ENCODE results near the gene HIVEP3.
"Not testable (repeated sequence)": the region's sequence is repeated elsewhere in the genome, so short reads cannot be mapped to it uniquely, and the experiment has no call there.

HIVEP3 gene

DNA sequence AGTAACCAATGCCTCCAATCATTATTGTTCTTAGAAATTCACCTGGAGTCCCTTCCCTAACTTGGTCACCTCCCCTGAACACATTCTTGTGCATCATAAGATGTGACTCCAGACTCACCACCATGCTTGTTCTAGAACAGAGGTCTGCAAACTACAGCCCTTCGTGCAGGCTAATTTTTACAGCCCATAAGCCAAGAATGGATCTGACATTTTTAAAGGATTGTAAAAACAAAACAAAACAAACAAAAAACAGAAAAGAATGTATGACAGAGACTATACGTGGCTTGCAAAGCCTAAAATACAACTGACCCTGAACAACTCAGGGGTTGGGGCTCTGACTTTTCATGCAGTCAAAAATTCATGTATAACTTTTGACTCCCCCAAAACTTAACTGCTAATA, 6.2 kb upstream of the HIVEP3 start:
- in situ Hi-C loops (cut with MboI; ENCODE audit: low sequenced_read_pairs): no loop called here

DNA sequence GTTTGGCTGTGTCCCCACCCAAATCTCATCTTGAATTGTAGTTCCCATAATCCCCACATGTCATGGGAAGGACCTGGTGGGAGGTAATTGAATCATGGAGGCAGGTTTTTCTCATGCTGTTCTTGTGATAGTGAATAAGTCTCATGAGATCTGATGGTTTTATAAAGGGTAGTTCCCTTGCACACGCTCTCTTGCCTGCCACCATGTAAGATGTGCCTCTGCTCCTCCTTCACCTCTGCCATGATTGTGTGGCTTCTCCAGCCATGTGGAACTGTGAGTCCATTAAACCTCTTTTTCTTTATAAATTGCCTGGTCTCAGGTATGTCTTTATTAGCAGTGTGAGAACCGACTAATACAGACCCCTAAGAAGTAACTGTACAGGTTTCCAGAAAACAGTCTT, 2.5 kb upstream of the HIVEP3 start:
- in situ Hi-C loops (cut with MboI; ENCODE audit: low sequenced_read_pairs): not testable (repeated sequence)

DNA sequence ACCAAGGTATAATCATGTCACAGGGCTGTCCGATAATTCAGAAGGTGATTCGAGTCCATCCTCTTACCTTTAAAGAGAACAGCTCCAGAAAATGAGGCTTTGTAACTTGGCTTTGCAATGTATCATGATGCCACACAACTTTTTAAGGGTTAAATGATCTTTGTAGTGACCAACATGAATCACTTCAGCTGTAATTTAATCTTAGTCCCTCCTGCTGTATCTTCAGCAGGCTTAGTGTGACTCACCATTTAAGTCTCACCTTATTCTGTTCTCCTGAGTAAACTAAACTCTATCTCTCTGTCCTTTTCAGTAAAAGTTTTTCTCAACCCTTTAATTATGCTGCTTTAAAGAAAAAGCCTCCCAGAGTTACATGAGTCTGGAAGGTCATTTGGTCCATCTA, 1.9 kb upstream of the HIVEP3 start:
- in situ Hi-C loops (cut with MboI; ENCODE audit: low sequenced_read_pairs): no loop called here

DNA sequence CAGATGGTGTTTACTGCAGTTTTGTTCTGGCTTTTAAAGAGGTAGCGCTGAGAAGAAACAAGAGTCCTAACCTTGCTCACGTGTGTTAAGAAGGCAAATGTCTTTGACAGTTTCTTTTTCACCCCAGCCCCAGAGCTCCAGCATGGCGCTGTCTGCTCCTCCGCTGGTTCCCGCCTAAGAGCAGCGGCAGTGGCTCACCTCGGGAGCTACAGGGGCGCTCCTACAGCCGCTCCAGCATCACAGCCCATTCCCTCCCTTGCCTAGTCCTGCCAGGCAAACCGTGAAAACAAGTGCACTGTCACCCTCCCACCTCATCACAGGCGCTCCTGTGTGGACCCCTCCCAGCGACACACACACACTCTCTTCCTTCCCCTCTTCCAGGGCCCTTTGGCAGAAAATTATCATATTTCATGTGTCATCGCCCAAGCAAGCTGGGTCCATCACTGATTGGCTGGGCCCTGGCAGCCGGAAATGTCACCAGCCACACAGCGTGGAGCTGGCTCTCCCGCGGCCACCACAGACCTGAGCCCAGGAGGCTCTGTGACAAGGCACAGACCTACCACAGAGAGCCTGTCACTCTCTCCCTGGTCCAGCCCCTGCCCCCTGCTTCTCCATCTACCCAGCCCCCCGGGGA, 1.2 kb upstream of the HIVEP3 start:
- in situ Hi-C loops (cut with MboI; ENCODE audit: low sequenced_read_pairs): no loop called here

DNA sequence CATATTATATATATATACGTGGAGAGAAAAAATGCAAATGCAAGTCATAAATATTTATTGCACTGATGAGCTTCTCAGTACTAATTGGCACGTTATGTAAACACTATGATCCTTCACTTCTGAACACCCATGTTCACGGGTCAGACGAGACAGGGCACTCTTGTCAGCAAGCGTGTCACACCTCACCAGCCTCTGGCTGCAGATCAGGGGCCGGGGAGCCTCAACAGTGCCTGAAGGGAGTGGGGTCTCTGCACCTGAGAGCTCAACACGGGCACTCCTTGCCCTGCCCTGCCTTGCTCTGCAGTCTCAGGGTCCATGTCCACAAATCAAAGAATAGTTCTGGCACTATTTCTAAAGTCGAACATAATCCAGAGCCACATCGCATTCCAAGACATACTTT, 409 bp upstream of the HIVEP3 start:
- in situ Hi-C loops (cut with MboI; ENCODE audit: low sequenced_read_pairs): no loop called here

DNA sequence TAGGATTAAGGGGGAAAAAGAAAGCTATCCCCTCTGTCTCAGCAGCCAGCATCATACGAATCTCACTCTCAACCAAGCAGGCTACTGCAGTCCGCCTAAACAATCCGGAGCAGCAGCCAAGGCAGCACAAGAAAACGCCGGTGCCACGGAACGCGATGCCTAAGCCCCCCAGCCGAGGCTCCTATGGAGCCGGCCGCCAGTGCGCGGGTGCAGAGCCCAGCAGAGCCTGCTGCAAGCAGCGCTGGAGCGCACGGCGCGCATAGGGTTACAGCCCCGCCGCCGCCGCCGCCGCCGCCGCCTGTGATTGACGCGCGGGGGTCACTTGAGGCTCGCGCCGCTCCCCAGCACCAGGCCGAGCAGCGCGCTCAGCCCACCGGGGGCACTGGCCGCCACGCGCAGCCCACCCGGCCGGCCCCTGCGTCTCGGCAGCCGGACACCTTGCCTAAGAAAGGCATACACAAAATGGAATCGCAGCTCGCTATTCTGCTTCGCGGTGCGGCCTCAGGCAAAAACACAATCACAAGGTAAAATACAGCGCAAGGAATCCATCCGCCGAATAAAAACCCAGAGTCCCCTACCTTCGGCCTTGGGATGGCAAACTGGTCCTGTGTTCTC, 780 bp downstream of the HIVEP3 start:
- in situ Hi-C loops (cut with MboI; ENCODE audit: low sequenced_read_pairs): no loop called here

DNA sequence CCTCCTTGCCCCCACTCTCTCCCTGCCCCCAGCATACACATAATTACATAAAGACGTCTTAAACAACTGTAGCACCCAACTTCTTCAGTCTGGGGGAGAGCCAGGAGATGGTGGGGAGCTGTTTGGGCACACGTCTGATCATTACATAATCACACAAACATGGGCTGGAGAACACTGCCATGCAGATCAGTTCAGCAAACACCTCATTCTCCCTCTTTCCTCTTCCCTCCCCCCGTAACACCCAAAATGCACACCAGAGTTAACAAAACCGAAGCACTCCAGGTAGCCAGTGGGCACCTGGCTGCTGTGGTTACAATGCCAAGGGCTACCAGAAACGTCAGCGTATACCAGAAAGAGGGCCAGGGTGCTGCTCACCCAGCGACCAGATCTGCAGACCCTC, 1.6 kb downstream of the HIVEP3 start:
- in situ Hi-C loops (cut with MboI; ENCODE audit: low sequenced_read_pairs): no loop called here

DNA sequence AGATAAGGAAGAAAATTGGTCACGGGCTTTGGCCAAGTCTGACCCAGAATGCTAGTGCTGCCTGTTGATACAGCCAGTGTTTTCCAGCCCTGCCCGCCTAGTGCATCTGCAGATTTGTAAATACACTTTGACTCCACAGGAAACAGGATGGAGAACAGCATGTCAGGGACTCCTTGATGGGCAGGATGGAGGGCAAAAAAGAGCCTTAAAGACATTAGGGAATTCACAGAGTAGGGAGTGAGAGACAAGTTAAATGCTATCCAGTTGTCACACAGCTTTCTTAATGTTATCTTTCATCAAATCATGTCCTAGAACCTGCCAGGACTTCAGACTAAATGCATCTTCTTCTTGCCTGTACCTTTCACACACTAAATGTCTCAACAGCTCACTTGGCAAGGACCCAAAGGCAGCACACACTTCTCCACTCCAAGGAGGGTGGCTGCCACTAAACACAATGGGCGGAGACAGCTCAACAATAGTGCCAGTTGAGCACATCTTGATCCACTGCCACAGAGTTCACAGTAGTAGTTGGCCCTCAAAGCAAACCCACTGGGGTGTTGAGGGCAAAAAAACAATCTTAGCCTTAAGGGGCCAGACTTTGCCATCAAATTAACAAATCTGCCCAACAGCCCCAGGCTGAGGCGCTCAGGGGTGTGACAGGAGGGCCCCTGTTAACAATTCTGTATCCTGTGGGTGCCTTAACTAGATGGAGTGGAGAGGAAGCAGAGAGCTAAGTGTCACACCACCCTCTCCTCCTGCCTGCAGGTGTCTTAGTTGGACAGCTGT, 2.7 kb downstream of the HIVEP3 start:
- in situ Hi-C loops (cut with MboI; ENCODE audit: low sequenced_read_pairs): no loop called here

DNA sequence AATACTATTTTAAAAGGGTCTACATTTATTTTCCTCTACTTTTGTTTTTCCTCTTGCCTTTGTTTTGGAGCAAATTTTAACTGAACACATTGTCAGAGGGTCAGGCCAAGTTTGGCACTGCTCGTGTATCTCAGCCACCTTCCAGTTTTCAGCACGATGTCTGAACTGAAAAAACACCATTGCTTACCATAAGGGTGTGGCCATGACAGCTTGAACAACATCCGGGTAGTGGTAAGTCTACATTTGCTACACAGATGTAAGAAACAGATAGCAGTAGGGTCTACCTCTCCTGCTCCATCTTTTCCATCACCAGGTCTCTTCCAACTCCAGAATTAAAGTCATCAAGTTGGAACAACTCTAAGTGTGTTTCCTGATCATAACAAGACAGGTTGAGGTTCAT, 4.2 kb downstream of the HIVEP3 start:
- in situ Hi-C loops (cut with MboI; ENCODE audit: low sequenced_read_pairs): no loop called here

DNA sequence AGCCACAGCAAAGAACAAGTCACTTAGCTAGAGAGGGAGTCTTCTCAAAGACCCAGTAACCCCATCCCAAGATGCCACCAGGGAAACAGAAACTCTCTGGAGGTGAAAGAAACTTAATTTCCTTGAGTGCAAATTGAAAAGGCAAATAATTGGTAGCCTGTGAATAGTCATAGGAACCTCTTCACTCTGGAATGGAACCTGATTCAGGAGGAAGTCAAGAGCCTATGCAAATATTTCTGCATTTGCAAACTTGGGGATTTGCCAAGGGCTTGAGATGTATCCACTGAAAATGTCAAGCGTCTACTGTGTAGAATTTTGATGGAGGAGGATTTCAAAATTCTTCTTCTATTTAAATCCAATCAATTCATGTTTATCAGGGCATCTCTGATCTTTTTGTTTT, 5.7 kb downstream of the HIVEP3 start:
- in situ Hi-C loops (cut with MboI; ENCODE audit: low sequenced_read_pairs): no loop called here

DNA sequence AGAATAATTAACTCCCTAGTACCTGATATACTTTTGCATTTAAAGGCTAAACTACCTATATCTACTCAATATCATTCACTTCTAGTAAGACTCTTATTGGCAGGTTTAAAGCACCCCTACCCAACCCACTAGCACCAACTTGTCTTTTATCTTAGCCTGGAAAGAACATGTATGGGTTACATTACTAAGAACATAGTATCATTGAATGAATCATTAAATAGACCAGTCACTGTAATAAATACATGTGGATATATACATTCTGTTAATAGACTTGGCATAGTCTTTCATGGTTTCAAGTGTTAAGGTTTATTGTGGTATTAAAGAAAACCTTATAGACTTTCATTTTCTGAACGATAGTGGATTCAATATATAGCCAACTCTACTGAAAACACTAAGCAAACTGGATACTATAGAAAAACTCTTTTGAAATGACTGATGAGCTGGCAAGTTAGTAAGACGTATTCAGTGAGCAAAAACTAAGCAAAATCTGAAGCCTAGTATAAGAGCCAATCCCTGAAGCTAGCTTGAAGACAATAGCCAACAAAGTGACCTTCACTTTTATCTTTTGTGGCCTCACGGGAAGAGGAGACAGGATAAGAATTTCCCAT, 10.3 kb downstream of the HIVEP3 start:
- in situ Hi-C loops (cut with MboI; ENCODE audit: low sequenced_read_pairs): no loop called here

DNA sequence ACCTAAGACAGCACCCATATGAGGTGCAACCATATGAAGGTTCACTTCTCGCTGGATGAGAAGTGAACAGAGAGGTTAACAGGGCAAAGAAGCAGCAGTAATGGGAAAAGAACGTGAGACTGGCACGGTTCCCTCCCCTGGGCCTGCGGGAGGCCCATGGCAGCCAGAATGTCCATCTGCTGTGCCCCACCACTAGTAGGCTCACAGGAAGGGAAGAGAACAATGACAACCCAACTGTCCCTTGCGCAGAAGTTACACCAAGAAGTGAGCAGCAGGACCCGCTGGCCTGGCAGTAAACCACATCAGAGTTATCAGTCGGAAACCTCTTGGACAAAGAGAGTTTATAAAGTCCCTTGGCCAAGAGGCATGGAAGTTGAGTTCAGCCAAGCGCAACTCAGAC, 11.3 kb downstream of the HIVEP3 start:
- in situ Hi-C loops (cut with MboI; ENCODE audit: low sequenced_read_pairs): no loop called here

DNA sequence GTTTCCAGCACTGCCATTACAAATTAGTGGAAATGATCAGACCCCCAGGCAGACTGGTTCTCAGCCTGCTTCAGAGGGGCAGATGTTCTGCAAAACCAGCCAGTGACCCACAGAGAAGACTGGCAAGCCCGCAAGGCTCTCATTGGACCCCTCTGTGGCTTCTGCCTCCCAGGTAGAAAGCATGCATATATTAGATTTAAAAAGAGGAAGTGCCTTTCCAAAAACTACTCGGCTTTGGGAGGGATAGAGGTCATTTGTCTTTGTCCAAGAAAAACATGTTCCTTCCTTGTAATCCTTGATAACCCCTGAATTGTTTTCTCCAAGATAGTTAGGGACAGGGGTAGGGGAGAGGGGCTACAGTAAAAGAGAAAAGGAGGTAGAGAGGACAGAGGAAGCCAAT, 11.8 kb downstream of the HIVEP3 start:
- in situ Hi-C loops (cut with MboI; ENCODE audit: low sequenced_read_pairs): no loop called here

DNA sequence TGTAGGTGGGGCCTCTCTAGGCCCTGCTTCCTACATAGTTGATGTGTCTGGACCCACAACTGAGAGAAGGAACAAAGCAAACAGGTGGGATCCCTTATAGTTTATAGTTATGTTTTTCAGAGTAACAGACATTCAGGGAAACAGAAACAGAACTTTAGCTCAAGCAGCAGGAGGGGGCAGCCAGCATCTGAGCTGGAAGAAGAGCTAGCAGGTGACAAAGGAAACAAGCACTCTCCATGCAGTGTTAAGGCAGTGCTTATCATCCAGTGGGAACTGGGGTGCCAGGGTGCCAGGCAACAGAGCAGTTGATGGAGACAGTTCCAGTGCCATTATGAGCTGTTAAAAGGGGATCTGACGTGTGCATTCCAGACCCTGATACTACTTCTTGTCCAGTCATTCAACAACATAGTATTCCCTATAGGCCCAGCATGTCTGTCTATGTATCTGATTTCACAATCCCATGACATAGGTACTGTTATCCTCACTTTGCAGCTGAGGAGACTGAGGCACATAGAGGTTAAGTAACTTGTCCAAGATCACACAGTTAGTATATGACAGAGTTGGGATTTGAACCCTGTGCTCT, 13.5 kb downstream of the HIVEP3 start:
- in situ Hi-C loops (cut with MboI; ENCODE audit: low sequenced_read_pairs): no loop called here

DNA sequence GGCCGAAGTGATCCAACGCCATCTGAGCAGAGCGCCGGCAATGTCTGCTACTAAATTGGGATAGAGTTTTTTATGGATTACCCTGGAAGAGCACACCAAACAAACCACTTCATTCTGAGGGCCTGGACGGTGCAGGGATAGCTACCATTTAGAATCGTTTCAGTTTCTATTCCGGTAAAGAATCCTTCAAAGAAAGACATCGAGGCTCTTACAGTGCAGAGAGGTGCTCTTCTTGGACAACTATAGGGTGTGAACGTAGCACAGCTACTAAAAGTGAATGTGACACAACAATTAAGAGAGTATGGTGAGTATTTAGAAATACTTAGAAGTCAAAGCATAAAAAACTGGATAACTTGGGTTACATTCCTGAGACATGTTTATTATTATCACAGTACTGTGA, 16.1 kb downstream of the HIVEP3 start:
- in situ Hi-C loops (cut with MboI; ENCODE audit: low sequenced_read_pairs): no loop called here

DNA sequence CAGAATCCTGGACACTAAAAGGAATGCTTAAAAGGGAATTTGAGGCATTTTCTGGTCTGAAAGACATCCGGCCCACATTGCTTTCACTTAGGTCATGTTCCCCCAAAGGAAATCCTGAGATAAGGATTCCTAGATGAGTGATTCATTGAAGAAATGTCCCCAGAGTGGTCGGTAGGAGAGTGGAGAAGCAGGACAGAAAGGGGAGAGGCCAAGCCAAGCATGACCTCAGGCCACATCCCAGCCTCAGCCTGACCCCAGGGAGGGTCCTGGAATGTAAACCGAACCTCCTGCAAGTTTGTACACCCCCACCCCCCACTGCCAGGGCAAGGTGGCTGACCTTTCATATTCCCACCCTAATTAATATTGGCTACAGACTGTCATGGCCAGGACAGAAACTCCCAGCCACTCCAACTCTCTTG, 16.6 kb downstream of the HIVEP3 start:
- in situ Hi-C loops (cut with MboI; ENCODE audit: low sequenced_read_pairs): no loop called here

DNA sequence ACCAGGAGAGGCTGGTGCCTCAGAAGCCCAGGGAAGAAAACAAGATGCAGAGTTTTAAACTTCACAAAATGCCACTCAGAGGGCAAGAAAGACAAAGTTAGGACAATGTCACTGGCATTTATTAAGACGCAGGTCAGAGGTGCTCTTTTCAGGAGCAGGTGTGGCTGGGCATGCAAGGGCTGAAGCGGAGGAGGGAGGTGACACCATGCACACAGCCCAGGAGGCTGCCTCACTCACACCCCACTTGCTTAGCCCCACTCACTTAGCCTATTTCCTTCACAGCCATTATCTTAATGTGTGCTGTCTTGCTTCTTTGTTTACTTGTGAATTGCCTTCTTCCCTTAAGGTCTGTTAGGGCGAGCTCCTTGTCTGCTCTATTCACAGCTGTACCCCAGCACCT, 17.2 kb downstream of the HIVEP3 start:
- in situ Hi-C loops (cut with MboI; ENCODE audit: low sequenced_read_pairs): no loop called here

DNA sequence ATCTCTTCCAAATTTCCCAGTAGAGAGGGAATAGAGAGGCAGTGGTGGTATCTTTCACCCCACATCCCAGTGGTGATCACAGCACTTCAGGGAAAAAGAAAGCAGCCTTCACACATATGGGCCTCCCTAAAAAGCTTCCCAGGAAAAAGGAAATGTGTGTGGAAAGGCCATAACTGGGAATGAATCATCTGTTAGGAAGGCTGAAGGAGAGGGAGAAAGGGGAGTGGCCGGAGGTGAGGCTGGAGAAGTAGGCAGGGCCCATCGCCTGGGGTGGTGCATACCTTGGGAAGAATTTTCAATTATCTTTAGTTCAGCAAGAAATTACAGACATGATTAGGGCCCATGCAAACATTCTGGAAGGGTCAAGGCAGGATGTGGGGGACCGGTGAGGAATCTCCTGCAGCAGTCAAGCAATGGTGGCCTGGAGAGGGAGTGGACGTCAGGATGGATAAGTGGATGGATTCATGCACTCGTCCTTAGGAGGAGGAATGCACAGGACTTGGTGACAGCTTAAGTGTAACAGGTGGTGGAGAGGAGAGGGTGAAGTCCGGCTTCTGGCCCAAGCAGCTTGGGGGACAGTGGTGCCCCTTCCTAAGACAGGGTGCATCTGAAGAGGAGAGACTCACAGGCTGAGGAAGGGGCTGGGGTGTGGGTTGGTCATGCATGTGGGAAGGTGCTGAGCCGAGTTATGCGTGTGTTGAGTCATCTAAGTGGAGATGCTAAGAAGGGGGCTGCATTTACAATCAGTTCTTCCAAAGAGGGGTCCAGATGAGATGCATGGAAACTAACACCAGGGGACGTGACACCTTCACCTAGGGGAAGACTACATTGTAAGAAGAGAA, 17.9 kb downstream of the HIVEP3 start:
- in situ Hi-C loops (cut with MboI; ENCODE audit: low sequenced_read_pairs): no loop called here

DNA sequence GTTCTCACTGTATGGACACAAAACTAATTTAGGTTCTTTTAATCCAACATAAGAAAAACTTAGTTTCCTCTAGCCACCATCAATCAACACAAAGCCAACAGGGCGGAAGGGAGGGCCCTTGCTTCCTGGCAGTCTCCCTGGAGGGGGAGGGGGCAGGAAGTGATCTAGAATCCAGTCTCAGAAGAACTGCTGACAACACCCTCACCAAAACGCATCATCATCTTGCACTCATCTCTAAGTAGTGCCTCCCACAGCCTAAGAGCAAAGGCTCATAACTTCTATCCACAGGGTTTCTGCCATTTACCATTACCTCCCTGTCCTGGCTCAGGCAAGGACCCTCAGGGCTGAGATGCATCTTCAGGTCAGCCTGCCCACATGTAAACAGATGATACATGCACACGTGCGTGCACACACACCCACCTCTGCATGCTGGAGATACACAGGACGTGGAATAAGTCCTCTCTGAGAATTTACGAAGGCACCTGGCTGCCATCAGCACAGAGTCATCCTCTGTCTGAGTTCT, 20.5 kb downstream of the HIVEP3 start:
- in situ Hi-C loops (cut with MboI; ENCODE audit: low sequenced_read_pairs): no loop called here

DNA sequence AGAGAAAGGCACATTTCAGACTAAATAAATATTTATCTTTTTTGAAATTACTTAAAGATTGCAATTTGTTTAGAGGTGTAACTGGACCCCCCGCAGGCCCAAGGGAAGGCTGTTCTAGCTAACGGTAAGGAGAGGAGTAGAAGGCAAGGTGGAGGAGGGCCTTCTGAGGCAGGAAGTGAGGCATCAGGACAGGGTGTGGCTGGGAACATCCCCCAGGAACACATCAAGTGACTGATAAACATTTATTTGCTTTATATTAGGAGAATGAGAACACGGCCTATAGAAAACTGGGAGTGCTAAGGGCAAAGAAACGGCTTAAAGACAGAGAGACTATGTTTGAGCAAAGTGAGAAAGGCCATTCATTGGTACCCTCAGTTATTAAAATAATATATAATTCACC, 23.2 kb downstream of the HIVEP3 start:
- in situ Hi-C loops (cut with MboI; ENCODE audit: low sequenced_read_pairs): no loop called here

Data from HL-60/S4 treated with phorbol 12-myristate 13-acetate at 8.2 ng/mL for 4 days and 3 days (cell line).